GM11168 (cell line): ENCODE results near the gene PTPRZ1.

Experiments
- in situ Hi-C: fragments of 300-500 bp; cut with MboI; formaldehyde crosslinking; loops from one replicate; pipeline ENCODE4 v1.12.0; 2022; ENCODE audit warnings: low sequenced_read_pairs; ENCODE audit not compliant: unreplicated experiment

PTPRZ1 gene

GRCh38 chr7:121945480-121946236 lies 72.7 kb downstream of the PTPRZ1 start:
- in situ Hi-C loops = no loop called here

- in situ Hi-C loops = no loop called here
Observed at GRCh38 chr7:121953164-121953563, 80.2 kb downstream of the PTPRZ1 start.

GRCh38 chr7:121953601-121954000 lies 80.6 kb downstream of the PTPRZ1 start:
- in situ Hi-C loops = no loop called here

- in situ Hi-C loops = no loop called here
Observed at GRCh38 chr7:121954803-121955202, 81.8 kb downstream of the PTPRZ1 start.

- in situ Hi-C loops = no loop called here
Observed at GRCh38 chr7:121957626-121958025, 84.7 kb downstream of the PTPRZ1 start.

- in situ Hi-C loops = no loop called here
Observed at GRCh38 chr7:121960678-121961077, 87.7 kb downstream of the PTPRZ1 start.

- in situ Hi-C loops = no loop called here
Observed at GRCh38 chr7:121961089-121961867, 88.3 kb downstream of the PTPRZ1 start.

GRCh38 chr7:121966276-121966934 lies 93.4 kb downstream of the PTPRZ1 start:
- in situ Hi-C loops = no loop called here

- in situ Hi-C loops = no loop called here
Observed at GRCh38 chr7:121966935-121967332, 94.0 kb downstream of the PTPRZ1 start.

GRCh38 chr7:121985476-121986030 lies 112.6 kb downstream of the PTPRZ1 start:
- in situ Hi-C loops = loop anchor here (25.0 kb wide), 1 partner anchor 848 kb away; no protein-coding TSS in a partner anchor

GRCh38 chr7:121992068-121992467 lies 119.1 kb downstream of the PTPRZ1 start:
- in situ Hi-C loops = loop anchor here (25.0 kb wide), 1 partner anchor 855 kb away; no protein-coding TSS in a partner anchor

GRCh38 chr7:121994625-121995410 lies 121.9 kb downstream of the PTPRZ1 start:
- in situ Hi-C loops = loop anchor here (5.0 to 25.0 kb wide), 2 partner anchors 248 to 858 kb away; no protein-coding TSS in a partner anchor

GRCh38 chr7:122006687-122007086 lies 133.7 kb downstream of the PTPRZ1 start:
- in situ Hi-C loops = no loop called here

- in situ Hi-C loops = no loop called here
Observed at GRCh38 chr7:122010116-122010515, 137.2 kb downstream of the PTPRZ1 start.

- in situ Hi-C loops = no loop called here
Observed at GRCh38 chr7:122013065-122013464, 140.1 kb downstream of the PTPRZ1 start.

GRCh38 chr7:122013630-122014029 lies 140.7 kb downstream of the PTPRZ1 start:
- in situ Hi-C loops = no loop called here

- in situ Hi-C loops = no loop called here
Observed at GRCh38 chr7:122014697-122015096, 141.7 kb downstream of the PTPRZ1 start.

GRCh38 chr7:122018032-122018431 lies 145.1 kb downstream of the PTPRZ1 start:
- in situ Hi-C loops = no loop called here

GRCh38 chr7:122027058-122027457 lies 154.1 kb downstream of the PTPRZ1 start:
- in situ Hi-C loops = no loop called here

GRCh38 chr7:122033641-122034040 lies 160.7 kb downstream of the PTPRZ1 start:
- in situ Hi-C loops = no loop called here
